Right renal pelvis (tissue), 4 donors: ENCODE results near the gene PTPRD. TPM values are rescaled to one million over a fixed set of nuclear protein-coding genes. Genes with fewer than 3 reads are reported as not detected.

Experiments used
- DNase-seq, 4 donors: peaks; one replicate each; pipeline ENCODE4 v3.0.0-alpha.2; 2013; ENCODE audit warnings: low read depth in 4 of 4, low spot score in 3 of 4, missing footprints in 1 of 4
- polyA plus RNA-seq, 4 donors: library from polyadenylated mRNA; unstranded; fragments of 120-200 nt; gene quantifications; one replicate each; pipeline ENCODE4 v1.2.1, GENCODE V29; 2013; ENCODE audit not compliant: insufficient read length in 4 of 4

Gene PTPRD
- polyA plus RNA-seq, 4 donors = 105 to 119 (median 108) TPM

DNA sequence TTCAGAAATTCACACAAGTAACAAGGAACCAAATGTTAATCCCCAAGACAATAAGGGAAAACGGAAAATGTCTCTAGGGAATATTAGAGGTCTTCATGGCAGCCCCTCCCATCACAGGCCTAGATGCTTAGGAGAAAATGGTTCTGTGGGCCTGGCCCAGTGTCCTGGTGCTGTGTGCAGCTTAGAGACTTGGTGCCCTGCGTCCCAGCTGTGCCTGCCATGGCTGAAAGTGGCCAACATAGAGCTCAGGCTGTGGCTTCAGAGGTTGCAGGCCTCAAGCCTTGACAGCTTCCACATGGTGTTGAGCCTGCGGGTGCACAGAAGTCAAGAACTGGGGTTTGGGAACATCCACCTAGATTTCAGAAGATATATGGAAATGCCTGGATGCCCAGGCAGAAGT, 942.3 kb downstream of the PTPRD start:
- DNase-seq = no peak

DNA sequence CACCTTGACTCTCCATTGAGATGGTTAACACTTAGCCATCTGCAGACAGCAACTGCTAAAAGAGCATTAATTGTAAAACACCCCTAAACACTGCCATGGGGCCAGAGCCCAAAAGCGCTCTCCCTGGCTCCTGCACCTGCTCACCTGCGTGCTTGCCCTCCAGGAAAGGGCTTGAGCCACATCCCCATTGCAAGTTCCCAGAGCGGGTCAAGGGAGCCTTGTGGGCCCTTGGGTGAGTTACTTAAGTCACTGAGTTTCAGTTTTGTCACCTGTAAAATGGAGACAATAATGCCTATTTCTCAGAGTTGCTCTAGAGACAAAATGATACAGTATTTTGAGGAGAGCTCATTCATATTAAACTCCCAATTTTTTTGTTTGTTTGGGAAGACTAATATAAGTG, 967.8 kb downstream of the PTPRD start:
- no peak for DNase-seq

DNA sequence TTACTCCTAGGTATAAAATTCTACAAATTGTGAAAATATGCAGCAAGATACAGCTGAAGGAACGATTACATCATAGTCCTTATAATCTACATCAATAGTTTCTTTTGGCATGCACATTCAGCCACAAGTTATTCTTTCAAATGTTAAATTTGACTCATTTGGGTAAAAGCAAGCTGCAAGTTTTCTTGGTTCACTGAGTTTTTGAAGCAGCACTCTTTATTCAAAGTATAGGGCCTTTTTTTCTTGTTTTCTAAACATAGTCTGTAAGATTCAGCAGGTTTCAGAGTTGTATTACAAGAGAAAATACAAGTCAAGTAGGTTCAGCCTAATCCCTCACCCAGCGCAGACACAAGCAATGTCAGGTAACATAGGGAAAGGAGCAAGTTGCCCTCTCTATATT, 981.5 kb downstream of the PTPRD start:
- no peak for DNase-seq

DNA sequence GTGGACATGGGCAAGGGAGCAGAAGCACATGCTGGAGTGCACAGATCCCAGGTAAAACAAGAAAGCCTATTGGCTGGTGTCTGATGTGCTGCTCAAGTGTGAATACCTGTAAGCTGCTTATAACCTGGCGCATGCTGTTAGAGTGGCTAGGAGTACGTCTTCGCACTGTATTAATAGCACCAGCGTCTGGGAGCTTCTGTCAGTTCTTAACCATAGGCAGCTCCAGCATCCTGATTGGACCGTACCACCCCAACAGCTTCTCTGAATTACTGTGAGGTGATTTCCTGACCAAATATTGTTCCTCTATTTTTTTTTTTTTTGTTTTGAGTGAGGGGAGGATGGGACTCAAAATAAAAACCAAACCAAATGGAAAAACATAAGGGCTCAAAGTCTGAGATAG, 987.6 kb downstream of the PTPRD start:
- no peak for DNase-seq

DNA sequence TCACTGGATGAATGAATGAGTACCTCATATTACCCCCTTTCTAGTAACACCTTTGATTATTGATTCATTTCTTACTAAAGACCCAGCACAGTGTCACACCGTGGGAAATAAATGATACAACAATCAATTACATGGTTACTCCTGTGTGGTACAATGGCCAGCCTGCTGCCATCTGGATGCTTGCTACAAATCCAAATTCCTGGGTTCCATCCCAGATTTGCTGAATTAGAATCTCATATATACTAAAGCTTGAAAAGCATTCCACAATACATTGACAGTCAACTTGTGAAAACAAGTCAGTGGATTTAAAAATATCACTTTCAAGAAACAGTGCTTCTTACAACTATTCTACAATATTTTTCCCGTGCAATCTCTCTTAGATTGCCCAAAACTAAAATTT, 989.3 kb downstream of the PTPRD start:
- DNase-seq = no peak

DNA sequence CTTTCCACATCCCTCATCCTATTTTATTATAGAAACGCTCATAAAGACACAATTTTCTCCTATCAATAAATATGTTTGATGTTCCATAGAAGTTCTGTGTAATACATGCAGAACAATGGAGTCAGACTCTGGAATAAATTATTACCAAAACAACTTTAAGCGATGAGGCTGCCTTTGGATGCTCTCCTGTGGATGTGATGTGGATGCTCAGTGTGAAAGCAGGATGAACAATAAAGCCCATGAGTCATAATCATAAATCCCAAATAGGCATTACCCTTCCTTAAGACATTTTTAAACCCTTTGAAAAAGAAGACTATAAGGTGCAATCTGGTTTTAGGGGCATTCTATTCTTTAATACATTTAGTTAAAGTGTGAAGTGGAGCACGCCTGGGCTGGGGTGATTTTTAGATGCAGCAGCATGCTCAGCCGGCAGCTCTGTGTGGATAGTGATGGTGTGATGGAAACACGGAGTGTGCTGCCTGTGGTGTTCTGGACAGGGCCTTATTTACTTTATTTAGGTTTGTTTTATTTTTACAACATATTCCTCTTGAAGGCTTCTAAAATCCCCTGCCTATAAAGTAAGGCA, 991.4 kb downstream of the PTPRD start:
- no peak for DNase-seq

DNA sequence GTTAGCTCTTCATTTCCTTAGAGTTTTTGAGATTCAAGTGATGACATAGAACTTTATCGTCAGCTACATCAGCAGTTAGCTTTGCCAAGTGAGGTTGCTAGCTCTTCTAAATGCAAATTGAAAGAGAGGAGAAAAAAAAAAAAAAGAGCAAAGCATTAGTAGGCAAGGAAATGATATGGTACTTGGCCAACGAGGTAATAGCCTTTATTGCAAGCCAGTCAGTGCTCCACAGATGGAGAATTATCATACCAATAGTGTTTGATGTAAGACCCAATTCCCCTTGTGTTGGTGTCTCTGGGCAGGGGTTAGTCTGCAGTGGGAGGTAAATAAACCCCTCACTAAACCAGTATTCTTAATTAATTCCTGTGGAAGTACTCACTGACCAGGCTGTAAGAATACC, 992.1 kb downstream of the PTPRD start:
- DNase-seq = no peak

DNA sequence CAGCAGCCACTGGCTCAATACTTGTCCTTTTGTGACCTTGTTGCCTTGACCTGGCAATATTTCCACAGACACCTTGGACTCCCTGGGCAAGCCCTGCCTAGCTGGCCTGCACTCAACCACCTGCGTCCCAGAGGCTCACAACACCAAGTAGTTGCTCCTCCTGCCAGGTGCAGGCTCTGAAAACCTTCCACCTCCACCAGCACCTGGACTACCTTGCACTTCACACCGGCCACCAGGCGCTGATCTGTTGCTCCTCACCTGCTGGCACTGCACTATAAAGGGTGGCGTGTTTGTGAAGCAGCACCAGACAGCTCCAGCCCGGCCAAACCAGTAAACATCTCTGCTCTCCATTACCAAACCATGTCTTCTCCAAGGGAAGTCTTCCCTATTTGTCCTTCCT, 997.7 kb downstream of the PTPRD start:
- no peak for DNase-seq

DNA sequence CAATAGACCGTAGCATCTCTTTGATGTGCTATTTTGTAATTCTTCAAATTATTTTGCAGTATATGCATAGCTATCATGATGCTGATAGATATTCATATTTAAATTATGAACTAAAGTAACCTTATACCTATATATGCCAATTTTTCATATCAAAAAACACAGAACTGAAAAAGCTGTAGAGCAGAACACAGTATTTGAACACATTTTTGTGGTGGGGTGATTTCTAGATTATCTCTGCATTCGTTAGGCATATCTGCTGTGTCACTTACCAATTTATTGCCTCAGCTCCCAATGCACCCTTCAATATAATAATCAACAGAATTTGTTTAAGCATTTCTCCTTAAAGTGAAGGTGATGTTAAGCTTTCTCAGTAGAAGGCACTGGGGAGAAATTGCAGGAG, 998.2 kb downstream of the PTPRD start:
- no peak for DNase-seq

DNA sequence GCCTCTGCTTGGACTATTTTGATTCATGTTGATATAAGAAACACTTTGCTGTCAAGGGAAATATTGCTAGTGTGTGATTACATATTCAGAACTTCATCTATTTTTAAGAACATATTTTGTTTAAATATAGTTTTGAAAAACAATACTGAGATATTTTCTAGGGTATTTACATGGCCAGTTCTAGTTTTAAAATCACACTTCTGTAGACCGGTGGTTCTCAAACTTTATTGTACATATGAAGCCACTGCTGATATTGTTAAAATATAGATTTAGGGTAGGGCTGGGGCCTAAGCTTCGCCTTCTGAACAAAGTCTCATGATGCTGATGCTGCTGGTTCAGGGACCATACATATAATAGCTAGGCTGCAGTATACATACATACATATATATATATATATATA, 1000.0 kb downstream of the PTPRD start:
- DNase-seq = no peak

DNA sequence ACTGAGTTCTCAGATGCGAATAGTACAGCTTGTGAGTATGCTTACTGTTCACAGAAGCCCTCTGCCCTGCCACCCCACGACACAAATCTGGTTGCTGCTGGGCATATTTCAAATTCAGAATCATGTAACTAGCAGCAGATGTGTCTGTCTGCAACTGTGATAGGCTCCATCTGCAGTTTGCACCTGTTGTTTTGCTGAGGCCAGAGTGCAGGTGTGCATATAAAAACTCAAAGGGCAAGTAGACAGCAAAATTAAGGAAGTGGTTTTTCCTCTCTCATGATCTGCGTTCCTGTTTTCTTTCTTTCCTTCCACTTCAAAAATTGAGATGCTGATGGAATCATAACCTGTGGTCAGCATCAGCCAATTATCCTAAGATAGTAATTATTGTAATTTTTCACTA, 1000.5 kb downstream of the PTPRD start:
- DNase-seq = no peak

DNA sequence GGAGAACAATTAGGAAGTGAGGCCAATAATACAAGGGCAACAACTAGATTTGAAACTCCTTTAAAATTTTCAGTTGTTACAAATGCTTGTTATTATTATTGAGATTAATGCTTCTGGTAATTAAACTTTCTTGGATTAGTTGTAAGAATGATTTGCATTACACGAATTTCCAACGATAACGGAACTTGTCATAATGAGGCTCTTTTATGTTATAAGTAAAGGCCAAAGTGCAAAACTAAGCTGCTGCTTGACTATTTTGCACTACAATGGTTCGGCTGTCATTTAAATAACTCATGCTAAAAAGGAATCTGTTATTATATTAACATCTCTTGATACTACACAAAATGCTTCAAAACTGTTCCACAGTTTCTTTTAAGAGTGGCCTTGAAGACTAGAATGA, 1007.1 kb downstream of the PTPRD start:
- DNase-seq = no peak

DNA sequence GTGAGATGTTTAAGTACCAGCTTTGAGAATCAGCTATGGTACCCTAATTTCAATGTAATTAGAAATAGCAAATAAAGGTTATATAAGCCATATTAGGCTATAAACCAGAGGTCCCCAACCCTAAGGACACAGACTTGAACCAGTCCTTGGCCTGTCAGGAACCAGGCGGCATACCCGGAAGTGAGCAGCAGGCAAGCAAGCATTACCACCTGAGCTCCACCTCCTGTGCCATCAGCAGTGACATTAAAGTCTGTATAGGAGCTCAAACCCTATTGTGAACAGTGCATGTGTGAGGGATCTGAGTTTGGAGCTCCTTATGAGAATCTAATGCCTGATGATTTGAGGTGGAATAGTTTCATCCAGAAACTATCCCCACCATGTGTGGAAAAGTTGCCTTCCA, 1009.5 kb downstream of the PTPRD start:
- DNase-seq = no peak

DNA sequence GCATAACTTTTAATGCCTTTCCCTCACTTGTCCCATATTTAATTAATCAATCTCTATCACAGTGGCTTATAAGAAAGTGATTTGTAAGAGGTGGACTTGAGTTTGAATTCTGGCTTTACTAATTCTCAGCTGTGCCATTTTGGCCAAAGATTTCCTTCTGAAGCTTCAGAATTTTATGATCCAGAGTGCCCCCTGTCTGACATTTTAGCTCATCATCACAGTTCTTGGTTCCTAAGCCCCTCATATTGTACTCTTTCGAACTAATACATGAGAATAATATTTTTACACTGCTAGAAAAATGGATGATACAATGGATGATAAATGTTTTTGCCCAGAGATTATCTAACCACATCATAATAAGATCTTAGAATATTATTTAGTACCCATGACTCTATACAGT, 1014.1 kb downstream of the PTPRD start:
- no peak for DNase-seq

DNA sequence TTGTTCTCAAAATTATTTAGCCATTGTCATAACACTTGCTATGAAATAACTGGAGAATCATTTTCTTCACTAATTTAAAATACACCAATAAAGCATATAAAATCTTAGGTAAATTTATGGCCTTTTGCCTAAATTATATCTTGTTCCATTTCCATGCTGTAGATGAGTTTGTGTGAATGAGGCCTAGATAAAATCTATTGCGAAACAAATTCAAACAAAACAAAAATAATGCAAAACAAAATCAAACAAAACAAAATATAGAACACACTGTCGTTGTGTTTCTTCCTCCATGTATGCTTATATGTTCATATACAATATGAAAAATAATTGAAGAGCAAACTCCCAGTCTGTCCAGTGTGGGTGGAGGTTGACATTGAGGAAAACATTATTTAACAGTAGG, 1020.7 kb downstream of the PTPRD start:
- DNase-seq = no peak

DNA sequence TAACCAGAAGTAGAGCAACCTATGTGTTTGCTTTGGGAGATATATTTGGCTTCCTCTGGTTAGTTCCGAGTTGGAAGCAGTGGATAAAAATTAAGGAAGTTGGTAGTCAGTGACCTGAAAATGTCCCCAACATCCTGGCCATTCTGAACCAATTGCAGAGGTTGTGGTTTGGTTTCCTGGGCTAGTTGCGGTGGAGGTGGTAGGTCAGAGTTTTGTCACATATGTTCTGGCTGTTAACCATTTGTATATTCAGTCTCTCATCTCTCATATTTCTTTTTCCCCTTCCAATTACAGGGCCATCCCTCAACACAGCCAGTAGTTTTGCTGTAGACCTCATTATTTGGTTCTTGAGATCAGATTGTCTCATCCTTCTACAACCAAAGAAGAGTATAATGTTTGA, 1026.9 kb downstream of the PTPRD start:
- DNase-seq = no peak

DNA sequence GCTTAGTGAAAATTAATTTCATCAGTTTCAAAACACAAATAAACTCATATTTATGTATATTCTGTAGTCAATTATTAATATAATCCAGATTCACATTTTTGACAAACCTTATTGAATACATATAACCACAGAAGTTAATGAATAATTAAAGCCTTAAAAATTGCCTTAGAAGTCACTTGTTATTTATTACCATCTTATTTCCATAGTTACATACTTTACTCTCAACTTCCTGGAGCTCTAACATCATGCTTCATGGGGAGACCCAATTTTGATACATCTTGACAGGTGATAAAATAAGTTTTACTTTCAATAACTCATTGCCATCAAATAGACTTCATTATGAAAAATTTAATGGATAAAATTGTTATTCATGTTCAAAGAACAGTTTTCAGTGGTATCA, 1038.7 kb downstream of the PTPRD start:
- DNase-seq = no peak

DNA sequence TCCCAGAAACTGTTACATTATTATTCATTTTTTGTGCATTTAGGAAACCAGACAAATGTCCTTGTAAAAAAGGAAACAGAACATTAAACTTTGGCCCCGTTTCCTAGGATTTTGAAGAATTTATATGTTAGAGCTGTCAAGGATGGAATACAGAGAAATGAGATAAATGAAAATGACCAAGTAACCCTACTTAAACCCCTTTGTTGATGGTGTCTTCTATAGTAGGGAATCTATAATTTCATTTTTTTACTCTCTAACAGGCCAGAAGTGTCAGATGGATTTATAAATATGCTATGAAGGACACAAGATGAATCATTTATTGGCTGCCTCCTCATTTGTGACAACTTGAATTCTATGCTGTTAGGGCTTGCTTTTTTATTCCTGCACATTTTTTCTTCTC, 1047.1 kb downstream of the PTPRD start:
- DNase-seq = no peak

DNA sequence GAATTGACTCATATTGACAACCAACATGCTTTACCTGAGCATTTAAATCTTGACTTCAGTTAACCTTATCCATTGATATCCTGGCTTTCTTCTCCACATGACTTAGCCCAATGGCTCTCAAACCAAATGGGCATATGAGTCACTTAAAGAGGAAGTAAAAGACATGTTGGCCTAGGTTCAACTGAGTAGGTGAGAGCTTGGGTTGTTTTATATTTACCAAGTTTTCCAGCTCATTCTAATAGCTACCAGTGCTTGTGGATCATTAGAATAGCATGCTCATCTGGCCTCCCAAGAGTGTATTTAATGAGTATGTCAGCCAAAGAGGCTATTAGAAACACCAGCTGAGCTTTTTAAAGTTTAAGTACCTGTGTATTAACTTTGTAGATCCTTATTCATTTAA, 1049.0 kb downstream of the PTPRD start:
- no peak for DNase-seq

DNA sequence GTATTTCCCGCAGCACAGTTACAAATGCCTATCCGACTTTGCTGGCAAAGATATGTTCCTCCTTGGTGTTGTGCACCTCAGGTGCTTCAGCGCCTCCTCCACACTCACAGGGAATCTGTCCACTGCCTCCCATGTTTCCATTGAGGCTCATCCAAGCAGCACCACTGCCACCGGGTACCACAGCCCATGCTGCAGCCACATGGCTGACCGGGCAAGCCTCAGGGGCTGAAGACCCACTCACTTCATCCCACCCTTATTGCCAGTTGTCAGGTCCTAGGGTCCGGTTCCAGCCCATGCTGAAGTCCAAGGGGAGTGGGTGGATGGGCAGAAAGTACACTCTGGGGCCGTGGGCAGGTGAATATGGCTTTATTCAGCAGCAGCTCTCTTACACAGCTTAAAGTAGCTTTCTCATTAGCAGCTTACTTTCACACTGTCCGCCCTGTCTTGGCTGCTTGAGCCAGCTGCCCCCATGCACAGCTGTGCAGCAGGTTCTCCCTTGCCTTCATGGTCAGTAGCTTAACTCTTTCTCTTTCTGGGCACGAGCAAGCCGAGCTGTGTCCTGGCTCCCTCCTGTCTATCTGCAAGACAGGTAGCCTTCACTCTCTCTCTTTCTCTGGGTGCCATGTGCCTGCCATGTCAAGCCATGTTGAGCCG, 1052.3 kb downstream of the PTPRD start:
- no peak for DNase-seq

DNA sequence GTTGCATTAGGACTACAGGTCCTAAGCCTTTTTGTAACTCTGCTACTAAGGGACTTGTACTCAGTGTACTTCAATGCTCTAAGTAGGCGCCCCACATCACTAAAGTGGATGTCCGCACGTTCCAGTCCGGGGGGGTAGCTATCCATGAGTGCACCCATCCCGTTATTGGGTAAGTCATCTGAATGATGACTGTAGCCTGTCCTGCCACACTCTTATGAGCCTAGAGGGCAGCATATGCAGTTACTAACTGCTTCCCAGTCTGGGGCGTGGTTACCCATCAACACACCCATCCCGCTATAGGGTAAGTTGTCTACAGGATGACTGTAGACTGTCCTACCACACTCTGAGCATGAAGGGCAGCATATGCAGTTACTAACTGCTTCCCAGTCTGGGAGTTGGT, 1053.9 kb downstream of the PTPRD start:
- no peak for DNase-seq

DNA sequence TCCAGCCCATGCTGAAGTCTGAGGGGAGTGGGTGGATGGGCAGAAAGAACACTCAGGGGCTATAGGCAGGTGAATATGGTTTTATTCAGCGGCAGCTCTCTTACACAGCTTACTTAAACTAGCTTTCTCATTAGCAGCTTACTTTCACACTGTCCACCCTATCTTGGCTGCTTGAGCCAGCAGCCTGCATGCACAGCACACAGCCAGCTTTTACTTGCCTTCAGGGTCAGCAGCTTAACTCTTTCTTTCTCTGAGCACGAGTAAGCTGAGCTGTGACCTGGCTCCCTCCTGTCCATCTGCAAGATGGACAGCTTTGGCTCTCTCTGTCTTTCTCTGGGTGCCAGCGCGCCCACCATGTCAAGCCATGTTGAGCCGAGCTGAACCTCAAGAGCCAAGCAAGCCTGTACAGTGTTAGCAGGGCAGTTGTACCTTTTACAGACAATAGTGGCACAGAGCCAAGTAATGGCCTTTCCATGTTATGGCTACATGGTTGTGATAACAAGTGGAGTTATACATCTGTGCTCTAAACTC, 1054.9 kb downstream of the PTPRD start:
- no peak for DNase-seq
